GM12878 (cell line): Measurements from ENCODE around the gene CR2. TPM values are rescaled to one million over a fixed set of nuclear protein-coding genes. Genes with fewer than 3 reads are reported as not detected.
A peak's percentile ranks its signal among the peaks of the same experiment; 100 is the strongest.

Experiments used
- ATAC-seq: fragments of 200-7000 bp; cut with Tn5 transposase; 3 replicates; pipeline ENCODE4 v1.9.1; 2020; ENCODE audit warnings: mild to moderate bottlenecking, moderate library complexity
- BruUV-seq: library from RNA; stranded (reverse); fragments of 400-500 nt; replicated peaks from 2 replicates; lab custom pipeline; 2021; lab: Mats Ljungman, UMichigan
- CTCF ChIA-PET: fragments of 300-600 bp; sonication (Branson Sonifier 250); formaldehyde crosslinking; extraction: SDS; loops from one replicate; lab custom pipeline; 2021; ENCODE audit warnings: inconsistent platforms; lab: Yijun Ruan, JAX
- POLR2A ChIA-PET: fragments of 350-600 bp; formaldehyde crosslinking; extraction: SDS; loops from one replicate; lab custom pipeline; 2021; ENCODE audit warnings: inconsistent platforms; lab: Charles Lee
- RAD21 ChIA-PET: fragments of 300-600 bp; sonication (Branson Sonifier 250); formaldehyde crosslinking; loops from one replicate; lab custom pipeline; 2023; ENCODE audit warnings: antibody characterized with exemption; ENCODE audit not compliant: unreplicated experiment; lab: Charles Lee
- SMC1A ChIA-PET: fragments of 300-600 bp; sonication (Branson Sonifier 250); formaldehyde crosslinking; loops from one replicate; lab custom pipeline; 2023; ENCODE audit not compliant: unreplicated experiment, uncharacterized antibody; lab: Charles Lee
- DNase-seq: peaks from one replicate; pipeline ENCODE4 v3.0.0-alpha.2; 2011; ENCODE audit warnings: low read depth, low spot score
- FAIRE-seq: peaks from 3 replicates; lab custom pipeline; 2011; peaks lifted over from hg19 to GRCh38; lab: Jason Lieb, UNC
- H2AFZ ChIP-seq: 2 replicates; pipeline ENCODE4 v1.6.0; 2011; ENCODE audit warnings: low read depth, low read length, control low read depth; ENCODE audit not compliant: control insufficient read depth
- H3K27ac ChIP-seq: 2 replicates; pipeline ENCODE4 v1.5.1; 2011; ENCODE audit warnings: control low read depth; ENCODE audit not compliant: control insufficient read depth, insufficient read depth
- H3K27me3 ChIP-seq, 2 experiments: replicated peaks in 1 of 2; 2 replicates each; pipeline versions ENCODE4 v1.6.0 to v1.6.1; 2011; ENCODE audit warnings: low read length in 1 of 2; ENCODE audit not compliant: control insufficient read depth in 2 of 2, insufficient read depth in 2 of 2
- H3K36me3 ChIP-seq, 2 experiments: 2 replicates each; pipeline ENCODE4 v1.5.1; 2011; ENCODE audit warnings: low read length in 1 of 2; ENCODE audit not compliant: control insufficient read depth in 2 of 2, insufficient read depth in 2 of 2
- H3K4me1 ChIP-seq: 2 replicates; pipeline ENCODE4 v1.6.1; 2011; ENCODE audit warnings: mild to moderate bottlenecking, low read length, moderate library complexity, mixed read lengths; ENCODE audit not compliant: control insufficient read depth, insufficient read depth
- H3K4me2 ChIP-seq: 2 replicates; pipeline ENCODE4 v1.6.0; 2011; ENCODE audit warnings: control low read depth; ENCODE audit not compliant: control insufficient read depth, insufficient read depth
- H3K4me3 ChIP-seq: fragments of 200-600 bp; sonication (generic); 2 replicates; pipeline ENCODE4 v1.5.1; 2016
- H3K79me2 ChIP-seq: 2 replicates; pipeline ENCODE4 v1.6.0; 2011; ENCODE audit warnings: low read length; ENCODE audit not compliant: control insufficient read depth, insufficient read depth
- H3K9ac ChIP-seq: 2 replicates; pipeline ENCODE4 v1.8.0; 2011; ENCODE audit warnings: low read length, control low read depth, mixed read lengths; ENCODE audit not compliant: control insufficient read depth, insufficient read depth
- H3K9me3 ChIP-seq: replicated peaks from 3 replicates; pipeline ENCODE4 v1.5.1; 2011; ENCODE audit warnings: mild to moderate bottlenecking, low read length; ENCODE audit not compliant: control insufficient read depth, insufficient read depth
- H4K20me1 ChIP-seq: 2 replicates; pipeline ENCODE4 v1.6.0; 2011; ENCODE audit not compliant: control insufficient read depth, insufficient read depth
- ASH2L ChIP-seq: fragments of 300-600, 200-600 bp; sonication (generic); IDR thresholded peaks from 2 replicates; pipeline ENCODE4 v1.6.1; 2017; ENCODE audit warnings: low read depth, mild to moderate bottlenecking, borderline replicate concordance
- CBFB ChIP-seq: IDR thresholded peaks from 2 replicates; pipeline ENCODE4 v1.6.1; 2016; ENCODE audit warnings: antibody characterized with exemption, low read depth
- CEBPB ChIP-seq, 2 experiments: fragments of 150-350 bp in 1 of 2; IDR thresholded peaks; 2 replicates each; pipeline ENCODE4 v1.6.1; 2012 to 2014; ENCODE audit warnings: low read depth in 2 of 2, low read length in 2 of 2, borderline replicate concordance in 1 of 2, inconsistent platforms in 1 of 2
- CREB1 ChIP-seq: IDR thresholded peaks from 2 replicates; pipeline ENCODE4 v1.6.1; 2012; ENCODE audit warnings: low read depth, mild to moderate bottlenecking, inconsistent platforms
- FOXM1 ChIP-seq: IDR thresholded peaks from 2 replicates; pipeline ENCODE4 v1.6.1; 2012; ENCODE audit warnings: low read depth, mild to moderate bottlenecking, inconsistent platforms, low read length, moderate library complexity
- JUNB ChIP-seq: IDR thresholded peaks from 2 replicates; pipeline ENCODE4 v1.6.1; 2016; ENCODE audit warnings: antibody characterized with exemption, mild to moderate bottlenecking
- NFYA ChIP-seq: IDR thresholded peaks from 2 replicates; pipeline ENCODE4 v1.6.1; 2011; ENCODE audit warnings: low read depth, mild to moderate bottlenecking, low read length, improper control_type of control experiment, borderline replicate concordance
- NR2C1 ChIP-seq: fragments of 450-650 bp; IDR thresholded peaks from 2 replicates; pipeline ENCODE4 v1.6.1; 2017; ENCODE audit warnings: antibody characterized with exemption, mild to moderate bottlenecking, moderate library complexity
- NRF1 ChIP-seq: conservative IDR thresholded peaks from 2 replicates; pipeline ENCODE4 v1.6.1; 2011; ENCODE audit warnings: mild to moderate bottlenecking, low read depth, low read length, improper control_type of control experiment
- RUNX3 ChIP-seq: IDR thresholded peaks from 2 replicates; pipeline ENCODE4 v1.6.1; 2012; ENCODE audit warnings: low read length, inconsistent platforms
- SMAD1 ChIP-seq: fragments of 450-650 bp; IDR thresholded peaks from 2 replicates; pipeline ENCODE4 v1.6.1; 2018; ENCODE audit warnings: mild to moderate bottlenecking, low read depth; ENCODE audit not compliant: partially characterized antibody
- SMAD5 ChIP-seq: IDR thresholded peaks from 2 replicates; pipeline ENCODE4 v1.6.1; 2016; ENCODE audit warnings: antibody characterized with exemption, low read depth
- SMC3 ChIP-seq: IDR thresholded peaks from 2 replicates; pipeline ENCODE4 v1.6.1; 2011; ENCODE audit warnings: low read length, improper control_type of control experiment, borderline replicate concordance
- STAT1 ChIP-seq: fragments of 450-650 bp; conservative IDR thresholded peaks from 2 replicates; pipeline ENCODE4 v1.6.1; 2014; ENCODE audit warnings: antibody characterized with exemption, mild to moderate bottlenecking
- SUPT20H ChIP-seq: IDR thresholded peaks from 2 replicates; pipeline ENCODE4 v1.6.1; 2011; ENCODE audit warnings: low read depth, mild to moderate bottlenecking, low read length, moderate library complexity, borderline replicate concordance; ENCODE audit not compliant: control insufficient read depth
- WGBS: methylation state at CpG from one replicate; pipeline ENCODE4 v1.1.6; 2016; ENCODE audit warnings: low lambda C conversion rate; ENCODE audit not compliant: insufficient replicate concordance, insufficient coverage; ENCODE audit errors: missing lambda C conversion rate; 5-methylcytosine and 5-hydroxymethylcytosine counted together
- in situ Hi-C: fragments of 300-500 bp; cut with MboI; formaldehyde crosslinking; loops from 9 replicates; pipeline ENCODE4 v1.14.3; 2018; ENCODE audit warnings: mixed read lengths
- intact Hi-C: fragments of 100-400 bp; cut with micrococcal nuclease; formaldehyde crosslinking; loops from one replicate; pipeline ENCODE4 v1.14.2; 2022; ENCODE audit not compliant: unreplicated experiment
- polyA plus RNA-seq, 11 experiments: library from polyadenylated mRNA; depleted of rRNA in 4 of 11; unstranded in 6 of 11; stranded (reverse) in 5 of 11; fragments of >200 nt; fragmentation: Nextera tagmentation in 4 of 11; fragmentation: Illumina TruSeq in 1 of 11; extraction: Ambion mirVana in 4 of 11; extraction: Trizol in 1 of 11; gene quantifications; 1 replicate in 1 of 11; 2 replicates in 10 of 11; pipeline versions ENCODE4 v1.2.1 to v1.2.3, GENCODE V29; 2011 to 2016; ENCODE audit warnings: inconsistent platforms in 2 of 11, missing spikeins in 2 of 11, low read depth in 1 of 11
- total RNA-seq, 4 experiments: library from RNA; depleted of rRNA in 3 of 4; stranded (reverse); fragments of >200 nt in 3 of 4; fragmentation: Illumina TruSeq in 1 of 4; extraction: Trizol in 1 of 4; gene quantifications; 2 replicates each; pipeline versions ENCODE4 v1.2.1 to v1.2.3, GENCODE V29; 2013 to 2021
- TF ChIP-seq, protein P1 (sequence below): fragments of 450-650 bp; IDR thresholded peaks from 2 replicates; pipeline ENCODE4 v1.6.1; 2016; ENCODE audit warnings: mild to moderate bottlenecking, moderate library complexity, borderline replicate concordance

CR2 gene
- total and polyA plus RNA-seq, 10 of the 15 experiments (the other 5 are each of a cell fraction or from before 2014, with no cell fraction given): 2.2 to 72.8 (median 50.6) TPM

DNA sequence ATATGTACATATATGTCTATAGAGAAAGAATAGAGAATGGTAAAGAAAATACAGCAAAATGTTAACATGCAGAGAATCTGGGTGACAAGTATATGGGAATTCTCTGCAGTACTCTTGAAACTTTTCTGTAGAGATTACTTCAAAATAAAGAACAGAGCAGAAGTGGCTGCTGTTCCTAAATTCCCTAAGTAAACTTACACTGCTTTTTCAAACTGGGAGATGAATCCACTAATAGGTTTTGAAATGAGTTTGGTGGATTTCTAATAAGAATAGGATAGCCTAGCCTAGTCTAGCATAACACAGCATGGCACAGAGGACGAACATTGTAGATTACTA, 450 bp upstream of the CR2 start (continued):
- TF ChIP-seq SUPT20H (no peak), SMC3 (no peak), NRF1 (no peak), CBFB (no peak), NR2C1 (no peak)
- TF ChIP-seq, protein P1, sequence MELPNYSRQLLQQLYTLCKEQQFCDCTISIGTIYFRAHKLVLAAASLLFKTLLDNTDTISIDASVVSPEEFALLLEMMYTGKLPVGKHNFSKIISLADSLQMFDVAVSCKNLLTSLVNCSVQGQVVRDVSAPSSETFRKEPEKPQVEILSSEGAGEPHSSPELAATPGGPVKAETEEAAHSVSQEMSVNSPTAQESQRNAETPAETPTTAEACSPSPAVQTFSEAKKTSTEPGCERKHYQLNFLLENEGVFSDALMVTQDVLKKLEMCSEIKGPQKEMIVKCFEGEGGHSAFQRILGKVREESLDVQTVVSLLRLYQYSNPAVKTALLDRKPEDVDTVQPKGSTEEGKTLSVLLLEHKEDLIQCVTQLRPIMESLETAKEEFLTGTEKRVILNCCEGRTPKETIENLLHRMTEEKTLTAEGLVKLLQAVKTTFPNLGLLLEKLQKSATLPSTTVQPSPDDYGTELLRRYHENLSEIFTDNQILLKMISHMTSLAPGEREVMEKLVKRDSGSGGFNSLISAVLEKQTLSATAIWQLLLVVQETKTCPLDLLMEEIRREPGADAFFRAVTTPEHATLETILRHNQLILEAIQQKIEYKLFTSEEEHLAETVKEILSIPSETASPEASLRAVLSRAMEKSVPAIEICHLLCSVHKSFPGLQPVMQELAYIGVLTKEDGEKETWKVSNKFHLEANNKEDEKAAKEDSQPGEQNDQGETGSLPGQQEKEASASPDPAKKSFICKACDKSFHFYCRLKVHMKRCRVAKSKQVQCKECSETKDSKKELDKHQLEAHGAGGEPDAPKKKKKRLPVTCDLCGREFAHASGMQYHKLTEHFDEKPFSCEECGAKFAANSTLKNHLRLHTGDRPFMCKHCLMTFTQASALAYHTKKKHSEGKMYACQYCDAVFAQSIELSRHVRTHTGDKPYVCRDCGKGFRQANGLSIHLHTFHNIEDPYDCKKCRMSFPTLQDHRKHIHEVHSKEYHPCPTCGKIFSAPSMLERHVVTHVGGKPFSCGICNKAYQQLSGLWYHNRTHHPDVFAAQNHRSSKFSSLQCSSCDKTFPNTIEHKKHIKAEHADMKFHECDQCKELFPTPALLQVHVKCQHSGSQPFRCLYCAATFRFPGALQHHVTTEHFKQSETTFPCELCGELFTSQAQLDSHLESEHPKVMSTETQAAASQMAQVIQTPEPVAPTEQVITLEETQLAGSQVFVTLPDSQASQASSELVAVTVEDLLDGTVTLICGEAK: no peak

DNA sequence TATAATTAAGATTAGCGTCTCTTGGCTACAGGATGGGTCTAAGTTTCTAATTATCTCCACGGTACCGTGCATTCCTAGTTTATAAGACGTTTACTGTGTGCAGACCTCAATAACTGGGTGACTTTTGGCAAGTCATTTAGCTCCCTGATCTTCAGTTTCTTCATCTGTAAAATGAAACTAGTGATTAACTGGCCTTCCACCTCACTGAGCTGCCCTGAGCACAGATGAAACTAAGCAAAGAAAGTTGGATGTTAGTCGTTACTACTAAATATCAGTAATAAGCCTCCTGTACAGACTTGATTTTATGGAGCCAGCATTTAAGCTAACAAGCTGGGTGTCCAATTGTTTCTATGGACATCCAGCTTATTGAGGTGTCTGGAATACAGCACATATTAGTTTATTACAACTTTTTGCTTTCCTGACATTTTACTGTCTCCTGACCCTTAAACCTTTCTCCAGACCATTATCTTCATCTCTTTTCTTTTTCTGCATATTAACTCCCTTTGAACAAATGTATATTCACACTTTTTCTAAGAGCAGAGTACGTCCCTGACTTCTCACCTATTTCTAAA, 1.1 kb downstream of the CR2 start:
- POLR2A ChIA-PET: interaction anchor here (0.8 to 2.0 kb wide), 4 partner anchors 18 to 402 kb away, joined by 3 to 5 read pairs (median 4); partner anchors contain the start of genes CR1 and PFKFB2
- H3K4me3 ChIP-seq: peak overlapping the region; percentile 77
- in situ Hi-C loops: no loop called here

More for the DNA sequence above, 1.1 kb downstream of the CR2 start:
- FAIRE-seq: no peak
- 0% methylated on average over 6 of the region's 6 CpGs for WGBS
- intact Hi-C loops: loop anchor here (1.0 to 2.0 kb wide), 3 partner anchors 24 to 44 kb away; no protein-coding TSS in a partner anchor
- ChIA-PET SMC1A (interaction anchor here (0.8 to 2.9 kb wide), 15 partner anchors 10 to 371 kb away, joined by 3 to 29 read pairs (median 5); partner anchors contain the start of gene CR1), CTCF (interaction anchor here (0.7 to 3.0 kb wide), 14 partner anchors 10 to 522 kb away, joined by 3 to 13 read pairs (median 5); partner anchors contain the start of genes CD55 and PFKFB2), RAD21 (interaction anchor here (1.1 to 3.1 kb wide), 12 partner anchors 9 to 134 kb away, joined by 3 to 11 read pairs (median 4); partner anchors contain the start of genes CD55 and CR1)
- Histone ChIP-seq H3K9me3 (no peaks in the 10 kb centered on the region), H3K27ac (peak overlapping the region; percentile 40), H3K4me2 (peak overlapping the region; percentile 81), H3K27me3 (no peaks in the 10 kb centered on the region), H3K9ac (peak overlapping the region; percentile 61), H3K36me3 (no peaks in the 10 kb centered on the region), H4K20me1 (no peaks in the 10 kb centered on the region), H3K4me1 (peaks cover 15% of the 10 kb centered on the region), H2AFZ (peak overlapping the region; percentile 42), H3K79me2 (peaks cover 26% of the 10 kb centered on the region)
- no peak for DNase-seq
- peak; percentile 75 for ATAC-seq
- BruUV-seq: TSS peak; percentile 74
- TF ChIP-seq RUNX3 (0 out of 2 replicates have a peak, but pooled peaks have one; percentile 3), SMAD1 (peak; percentile 1), ASH2L (no peak), JUNB (peak; percentile 20; the same call in 1 of the 2 replicates), STAT1 (no peak), CEBPB (IDR thresholded peaks at IDR 0.05; ENCODE audit: borderline replicate concordance in 1 of 2, low read depth in 2 of 2, low read length in 2 of 2) (0 out of 4 replicates have a peak, but pooled peaks of 1 of the 2 experiments have one; percentile 5), CREB1 (0 out of 2 replicates have a peak, but pooled peaks have one; percentile 13), NFYA (no peak), SMAD5 (peak; percentile 63; the same call in 1 of the 2 replicates), FOXM1 (0 out of 2 replicates have a peak, but pooled peaks have one; percentile 7)
